ENCODE data around the gene CEP57.

The CEP57 gene

GRCh38 chr11:95816037-95816436, 25.7 kb downstream of the CEP57 start:
- H3K36me3 Mint-ChIP-seq (ENCODE audit: low read depth), result peaks cover 40% of the 10 kb centered on the region
- H3K4me3 Mint-ChIP-seq, result no peak overlapping the region
- H3K27ac Mint-ChIP-seq, result no peak overlapping the region
- H3K4me1 Mint-ChIP-seq (ENCODE audit: low read depth), result no peaks in the 10 kb centered on the region
- H3K9me3 Mint-ChIP-seq, result no peaks in the 10 kb centered on the region
- no peaks in the 10 kb centered on the region for H3K27me3 Mint-ChIP-seq (ENCODE audit: low read depth)

- no peak overlapping the region for H3K4me3 Mint-ChIP-seq
- no peaks in the 10 kb centered on the region for H3K27me3 Mint-ChIP-seq (ENCODE audit: low read depth)
- H3K4me1 Mint-ChIP-seq (ENCODE audit: low read depth), result no peaks in the 10 kb centered on the region
- H3K36me3 Mint-ChIP-seq (ENCODE audit: low read depth), result peaks cover 47% of the 10 kb centered on the region
- H3K27ac Mint-ChIP-seq, result no peak overlapping the region
- no peaks in the 10 kb centered on the region for H3K9me3 Mint-ChIP-seq
These were observed 31.3 kb downstream of the CEP57 start for GRCh38 chr11:95821640-95822039.

GRCh38 chr11:95827696-95828095, 37.4 kb downstream of the CEP57 start:
- Mint-ChIP-seq H3K4me1 (ENCODE audit: low read depth) (peaks cover 1% of the 10 kb centered on the region), H3K36me3 (ENCODE audit: low read depth) (peaks cover 45% of the 10 kb centered on the region), H3K4me3 (no peak overlapping the region), H3K27ac (no peak overlapping the region), H3K27me3 (ENCODE audit: low read depth) (no peaks in the 10 kb centered on the region), H3K9me3 (no peaks in the 10 kb centered on the region)

GRCh38 chr11:95829580-95830259, 39.4 kb downstream of the CEP57 start:
- H3K4me3 Mint-ChIP-seq, result no peak overlapping the region
- H3K9me3 Mint-ChIP-seq, result no peaks in the 10 kb centered on the region
- H3K4me1 Mint-ChIP-seq (ENCODE audit: low read depth), result peaks cover 3% of the 10 kb centered on the region
- peaks cover 46% of the 10 kb centered on the region for H3K36me3 Mint-ChIP-seq (ENCODE audit: low read depth)
- H3K27ac Mint-ChIP-seq, result peak overlapping the region; percentile 4
- no peaks in the 10 kb centered on the region for H3K27me3 Mint-ChIP-seq (ENCODE audit: low read depth)

- H3K4me3 Mint-ChIP-seq, result no peak overlapping the region
- H3K36me3 Mint-ChIP-seq (ENCODE audit: low read depth), result peaks cover 39% of the 10 kb centered on the region
- H3K4me1 Mint-ChIP-seq (ENCODE audit: low read depth), result peaks cover 7% of the 10 kb centered on the region
- H3K27ac Mint-ChIP-seq, result no peak overlapping the region
- H3K27me3 Mint-ChIP-seq (ENCODE audit: low read depth), result no peaks in the 10 kb centered on the region
- no peaks in the 10 kb centered on the region for H3K9me3 Mint-ChIP-seq
These were observed 41.0 kb downstream of the CEP57 start for GRCh38 chr11:95831198-95831883.

- Mint-ChIP-seq H3K27ac (no peak overlapping the region), H3K27me3 (ENCODE audit: low read depth) (no peaks in the 10 kb centered on the region), H3K4me1 (ENCODE audit: low read depth) (peaks cover 7% of the 10 kb centered on the region), H3K36me3 (ENCODE audit: low read depth) (peaks cover 40% of the 10 kb centered on the region), H3K9me3 (no peaks in the 10 kb centered on the region), H3K4me3 (no peak overlapping the region)
These were observed 42.5 kb downstream of the CEP57 start for GRCh38 chr11:95832763-95833162.

GRCh38 chr11:95833378-95833777, 43.1 kb downstream of the CEP57 start:
- Mint-ChIP-seq H3K27ac (no peak overlapping the region), H3K9me3 (no peaks in the 10 kb centered on the region), H3K4me1 (ENCODE audit: low read depth) (peaks cover 7% of the 10 kb centered on the region), H3K4me3 (no peak overlapping the region), H3K27me3 (ENCODE audit: low read depth) (no peaks in the 10 kb centered on the region), H3K36me3 (ENCODE audit: low read depth) (peaks cover 37% of the 10 kb centered on the region)

- Mint-ChIP-seq H3K27ac (no peak overlapping the region), H3K4me1 (ENCODE audit: low read depth) (peaks cover 7% of the 10 kb centered on the region), H3K9me3 (no peaks in the 10 kb centered on the region), H3K4me3 (no peak overlapping the region), H3K36me3 (ENCODE audit: low read depth) (peaks cover 32% of the 10 kb centered on the region), H3K27me3 (ENCODE audit: low read depth) (no peaks in the 10 kb centered on the region)
These were observed 45.1 kb downstream of the CEP57 start for GRCh38 chr11:95835351-95835750.

GRCh38 chr11:95835768-95836488, 45.6 kb downstream of the CEP57 start:
- H3K4me3 Mint-ChIP-seq, result no peak overlapping the region
- H3K4me1 Mint-ChIP-seq (ENCODE audit: low read depth), result peaks cover 6% of the 10 kb centered on the region
- no peaks in the 10 kb centered on the region for H3K9me3 Mint-ChIP-seq
- H3K27me3 Mint-ChIP-seq (ENCODE audit: low read depth), result no peaks in the 10 kb centered on the region
- H3K27ac Mint-ChIP-seq, result no peak overlapping the region
- peaks cover 30% of the 10 kb centered on the region for H3K36me3 Mint-ChIP-seq (ENCODE audit: low read depth)

GRCh38 chr11:95845167-95845566, 54.9 kb downstream of the CEP57 start:
- H3K27ac Mint-ChIP-seq, result no peak overlapping the region
- no peak overlapping the region for H3K4me3 Mint-ChIP-seq
- peaks cover 3% of the 10 kb centered on the region for H3K36me3 Mint-ChIP-seq (ENCODE audit: low read depth)
- H3K4me1 Mint-ChIP-seq (ENCODE audit: low read depth), result no peaks in the 10 kb centered on the region
- H3K27me3 Mint-ChIP-seq (ENCODE audit: low read depth), result no peaks in the 10 kb centered on the region
- H3K9me3 Mint-ChIP-seq, result no peaks in the 10 kb centered on the region

GRCh38 chr11:95849087-95849825, 59.0 kb downstream of the CEP57 start:
- H3K27me3 Mint-ChIP-seq (ENCODE audit: low read depth), result no peaks in the 10 kb centered on the region
- no peak overlapping the region for H3K27ac Mint-ChIP-seq
- H3K9me3 Mint-ChIP-seq, result no peaks in the 10 kb centered on the region
- peaks cover 2% of the 10 kb centered on the region for H3K36me3 Mint-ChIP-seq (ENCODE audit: low read depth)
- H3K4me1 Mint-ChIP-seq (ENCODE audit: low read depth), result no peaks in the 10 kb centered on the region
- no peak overlapping the region for H3K4me3 Mint-ChIP-seq

GRCh38 chr11:95850137-95850536, 59.8 kb downstream of the CEP57 start:
- H3K9me3 Mint-ChIP-seq, result no peaks in the 10 kb centered on the region
- H3K36me3 Mint-ChIP-seq (ENCODE audit: low read depth), result peaks cover 2% of the 10 kb centered on the region
- no peak overlapping the region for H3K27ac Mint-ChIP-seq
- H3K4me3 Mint-ChIP-seq, result no peak overlapping the region
- H3K27me3 Mint-ChIP-seq (ENCODE audit: low read depth), result no peaks in the 10 kb centered on the region
- no peaks in the 10 kb centered on the region for H3K4me1 Mint-ChIP-seq (ENCODE audit: low read depth)

GRCh38 chr11:95853138-95853537, 62.8 kb downstream of the CEP57 start:
- Mint-ChIP-seq H3K27ac (no peak overlapping the region), H3K4me3 (no peak overlapping the region), H3K4me1 (ENCODE audit: low read depth) (no peaks in the 10 kb centered on the region), H3K9me3 (no peaks in the 10 kb centered on the region), H3K36me3 (ENCODE audit: low read depth) (peaks cover 8% of the 10 kb centered on the region), H3K27me3 (ENCODE audit: low read depth) (no peaks in the 10 kb centered on the region)

GRCh38 chr11:95853862-95854261, 63.6 kb downstream of the CEP57 start:
- Mint-ChIP-seq H3K4me3 (no peak overlapping the region), H3K36me3 (ENCODE audit: low read depth) (peaks cover 8% of the 10 kb centered on the region), H3K9me3 (no peaks in the 10 kb centered on the region), H3K27me3 (ENCODE audit: low read depth) (no peaks in the 10 kb centered on the region), H3K27ac (no peak overlapping the region), H3K4me1 (ENCODE audit: low read depth) (no peaks in the 10 kb centered on the region)
